Activated naive CD4-positive, alpha-beta T cell treated with anti-CD3 and anti-CD28 coated beads, Interleukin-2, amount 50 U/mL, for 16 hours (primary cell): ENCODE measurements around the gene NONO.
"Not testable (repeated sequence)": the region's sequence is repeated elsewhere in the genome, so short reads cannot be mapped to it uniquely, and the experiment has no call there.

Experiments
- DNase-seq: peaks from one replicate; pipeline ENCODE4 v3.0.0-alpha.2; 2020

NONO gene

GRCh38 chrX:71285929-71286328 lies 2.5 kb downstream of the NONO start:
- no peak for DNase-seq

GRCh38 chrX:71291381-71291780 lies 7.9 kb downstream of the NONO start:
- no peak for DNase-seq

GRCh38 chrX:71292669-71293365 lies 9.4 kb downstream of the NONO start:
- DNase-seq, result no peak

GRCh38 chrX:71296806-71297205 lies 13.4 kb downstream of the NONO start:
- DNase-seq, result no peak

- no peak for DNase-seq
These were observed 14.7 kb downstream of the NONO start for GRCh38 chrX:71298119-71298518.

GRCh38 chrX:71300064-71300463 lies 16.6 kb downstream of the NONO start:
- not testable (repeated sequence) for DNase-seq

- DNase-seq, result not testable (repeated sequence)
These were observed 17.1 kb downstream of the NONO start for GRCh38 chrX:71300495-71300894.

- DNase-seq, result no peak
These were observed 17.9 kb downstream of the NONO start, which contains the start of gene ITGB1BP2 for GRCh38 chrX:71301195-71301924. Gene ITGB1BP2 (plus strand): TSS chrX:71301750. CDS start chrX:71301807, 57 bp downstream.

- DNase-seq, result no peak
These were observed 19.2 kb downstream of the NONO start for GRCh38 chrX:71302461-71303213.

GRCh38 chrX:71304561-71304960 lies 21.1 kb downstream of the NONO start:
- no peak for DNase-seq

- DNase-seq, result no peak
These were observed 32.5 kb downstream of the NONO start for GRCh38 chrX:71315917-71316316.

GRCh38 chrX:71316959-71317358 lies 33.5 kb downstream of the NONO start:
- DNase-seq, result not testable (repeated sequence)

GRCh38 chrX:71320126-71320525 lies 36.7 kb downstream of the NONO start:
- DNase-seq, result no peak

GRCh38 chrX:71321731-71322130 lies 38.3 kb downstream of the NONO start:
- DNase-seq, result no peak

GRCh38 chrX:71324452-71324851 lies 41.0 kb downstream of the NONO start:
- not testable (repeated sequence) for DNase-seq

GRCh38 chrX:71326394-71326793 lies 43.0 kb downstream of the NONO start:
- no peak for DNase-seq

GRCh38 chrX:71349151-71349665 lies 65.8 kb downstream of the NONO start:
- not testable (repeated sequence) for DNase-seq

- DNase-seq, result not testable (repeated sequence)
These were observed 66.4 kb downstream of the NONO start for GRCh38 chrX:71349867-71350266.
